GM13976 (cell line): ENCODE measurements around the gene TSPAN12.

Source experiments
- DNase-seq: peaks from one replicate; pipeline ENCODE4 v3.0.0; 2012; ENCODE audit warnings: low spot score
- CTCF ChIP-seq: IDR thresholded peaks from 2 replicates; pipeline ENCODE4 v1.5.1; 2012; ENCODE audit warnings: borderline replicate concordance, mild to moderate bottlenecking; ENCODE audit not compliant: insufficient read depth; ENCODE audit errors: extremely low read depth, missing control alignments, control extremely low read depth
- in situ Hi-C: fragments of 300-500 bp; cut with MboI; formaldehyde crosslinking; loops from one replicate; pipeline ENCODE4 v1.12.0; 2022; ENCODE audit warnings: low sequenced_read_pairs, mixed read lengths, inconsistent platforms; ENCODE audit not compliant: unreplicated experiment

Gene TSPAN12

GRCh38 chr7:120827371-120828118 is 30.4 kb downstream of the TSPAN12 start:
- in situ Hi-C loops: no loop called here
- TF ChIP-seq CTCF: no peak
- no peak for DNase-seq

- no peak for TF ChIP-seq CTCF
Observed at GRCh38 chr7:120825576-120825975, 32.4 kb downstream of the TSPAN12 start.

GRCh38 chr7:120825152-120825551 is 32.8 kb downstream of the TSPAN12 start:
- in situ Hi-C loops: no loop called here
- TF ChIP-seq CTCF: no peak
- no peak for DNase-seq

More at GRCh38 chr7:120825576-120825975, 32.4 kb downstream of the TSPAN12 start:
- no peak for DNase-seq
- in situ Hi-C loops: no loop called here

GRCh38 chr7:120819861-120820260 is 38.1 kb downstream of the TSPAN12 start:
- no peak for DNase-seq
- peak; percentile 18 for TF ChIP-seq CTCF
- in situ Hi-C loops: no loop called here

- in situ Hi-C loops: no loop called here
Observed at GRCh38 chr7:120817851-120818250, 40.1 kb downstream of the TSPAN12 start.

GRCh38 chr7:120814253-120814939 is 43.5 kb downstream of the TSPAN12 start:
- no peak for TF ChIP-seq CTCF
- in situ Hi-C loops: no loop called here
- no peak for DNase-seq

More at GRCh38 chr7:120817851-120818250, 40.1 kb downstream of the TSPAN12 start:
- no peak for DNase-seq
- no peak for TF ChIP-seq CTCF
